HG02981 (cell line): ENCODE data around the gene PIN1.

Experiments used
- ATAC-seq: cut with Tn5 transposase; IDR thresholded peaks from one replicate; pipeline ENCODE4 v1.9.1; 2021; ENCODE audit warnings: mild to moderate bottlenecking, moderate library complexity; ENCODE audit not compliant: unreplicated experiment

PIN1 gene

DNA sequence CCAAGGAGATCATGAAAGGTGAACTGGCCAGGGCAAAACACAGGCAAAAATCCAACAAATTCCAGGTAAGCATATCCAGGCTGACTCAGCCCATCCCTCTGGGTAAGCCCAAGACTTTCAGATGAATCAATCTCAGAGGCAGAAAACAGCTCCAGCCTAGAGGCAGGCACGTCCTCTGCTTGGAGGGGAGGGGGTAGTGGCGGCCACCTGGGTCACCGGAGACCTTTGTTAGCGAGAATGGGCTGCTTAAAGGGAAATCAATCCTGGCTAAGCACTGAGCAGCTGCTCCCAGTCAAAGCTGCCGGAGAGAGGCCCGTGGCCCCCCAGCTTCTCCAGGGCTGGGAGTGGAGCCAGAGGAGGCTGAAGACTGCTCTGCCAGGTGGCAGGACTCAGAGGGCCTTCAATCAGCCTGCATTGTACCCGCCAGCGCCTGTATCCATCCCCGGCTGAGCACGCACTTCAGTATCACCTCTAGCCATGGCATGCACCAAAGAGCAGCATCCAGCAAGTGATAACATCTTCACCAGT, 48.2 kb downstream of the PIN1 start:
- ATAC-seq = no peak

DNA sequence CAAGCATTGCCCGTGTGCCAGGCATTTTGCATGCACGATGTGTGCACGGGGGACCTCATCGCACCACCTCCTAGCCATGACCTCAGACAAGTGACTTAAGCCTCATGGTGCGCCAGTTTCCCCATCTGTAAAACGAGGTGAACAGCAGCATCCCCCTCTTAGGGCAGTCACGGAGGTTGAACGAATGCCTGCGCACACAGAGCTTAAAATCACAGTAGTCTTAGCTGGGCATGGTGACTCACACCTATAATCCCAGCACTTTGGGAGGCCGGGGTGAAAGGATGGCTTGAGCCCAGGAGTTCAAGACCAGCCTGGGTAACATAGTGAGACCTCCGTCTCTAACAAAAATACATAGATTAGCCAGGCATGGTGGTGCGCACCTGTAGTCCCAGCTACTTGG, 48.6 kb downstream of the PIN1 start:
- ATAC-seq = no peak

DNA sequence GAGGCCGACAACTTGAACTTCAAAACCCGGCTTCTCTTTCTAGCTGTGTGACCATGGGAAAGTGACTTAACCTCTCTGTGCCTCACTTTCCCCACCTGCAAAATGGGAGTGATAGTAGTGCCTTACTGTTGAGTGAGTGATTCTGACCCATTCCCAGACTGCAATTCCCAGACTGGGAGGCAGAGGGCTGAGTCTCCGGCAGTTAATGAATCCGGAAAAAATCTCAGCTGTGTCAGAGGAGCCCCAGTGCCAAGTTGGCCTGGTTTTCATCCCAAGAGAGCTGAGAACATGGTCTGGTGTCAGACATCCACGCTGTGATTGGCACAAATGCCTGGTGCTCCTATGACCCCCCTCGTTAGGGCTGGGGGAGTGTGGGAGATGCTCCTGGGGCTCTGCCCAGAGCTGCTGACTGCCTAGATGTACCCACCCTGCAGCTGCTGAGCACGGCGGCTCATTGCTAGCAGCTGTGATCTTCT, 50.0 kb downstream of the PIN1 start:
- no peak for ATAC-seq

DNA sequence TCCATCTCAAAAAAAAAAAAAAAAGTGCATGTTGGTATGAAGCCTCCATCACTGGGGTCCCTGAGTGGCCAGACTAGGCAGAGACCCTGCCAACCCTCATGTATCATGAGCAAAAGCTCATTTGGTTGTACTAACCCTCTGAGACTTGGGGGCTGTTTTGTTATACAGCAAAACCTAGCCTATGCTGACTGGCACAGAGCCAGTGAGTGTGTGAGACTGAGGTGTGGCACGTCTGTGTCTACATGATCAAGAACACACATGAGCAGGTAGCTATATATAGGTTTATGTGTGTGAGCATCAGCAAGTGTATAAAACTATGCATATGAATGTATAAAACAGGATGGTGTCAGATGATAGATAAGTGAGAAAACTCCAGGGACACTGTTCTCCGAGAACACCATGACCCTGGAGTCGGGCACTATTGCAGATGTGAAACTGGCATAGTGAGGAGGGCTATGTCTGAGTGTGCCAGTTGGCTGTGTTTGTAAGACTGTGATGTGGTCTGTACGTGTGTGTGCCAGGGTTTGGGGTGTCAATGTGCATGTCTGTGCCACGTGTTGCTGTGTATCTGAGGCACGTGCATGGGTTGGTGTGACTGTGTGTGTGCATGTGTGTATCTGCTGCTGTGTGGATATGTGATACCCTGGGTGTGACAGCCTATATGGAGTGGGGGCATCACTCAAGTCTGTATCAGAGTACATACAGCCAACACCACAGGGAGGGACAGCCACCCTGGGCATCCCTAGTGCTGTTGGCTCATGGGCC, 56.7 kb downstream of the PIN1 start:
- no peak for ATAC-seq
